ENCODE results near the gene LONRF3. TPM values are rescaled to one million over a fixed set of nuclear protein-coding genes. Genes with fewer than 3 reads are reported as not detected.
A peak's percentile ranks its signal among the peaks of the same experiment; 100 is the strongest.
"Not testable (repeated sequence)": the region's sequence is repeated elsewhere in the genome, so short reads cannot be mapped to it uniquely, and the experiment has no call there.

The LONRF3 gene
- total and polyA plus RNA-seq, 4 donors: 2.8 to 8.4 (median 4.2) TPM

DNA sequence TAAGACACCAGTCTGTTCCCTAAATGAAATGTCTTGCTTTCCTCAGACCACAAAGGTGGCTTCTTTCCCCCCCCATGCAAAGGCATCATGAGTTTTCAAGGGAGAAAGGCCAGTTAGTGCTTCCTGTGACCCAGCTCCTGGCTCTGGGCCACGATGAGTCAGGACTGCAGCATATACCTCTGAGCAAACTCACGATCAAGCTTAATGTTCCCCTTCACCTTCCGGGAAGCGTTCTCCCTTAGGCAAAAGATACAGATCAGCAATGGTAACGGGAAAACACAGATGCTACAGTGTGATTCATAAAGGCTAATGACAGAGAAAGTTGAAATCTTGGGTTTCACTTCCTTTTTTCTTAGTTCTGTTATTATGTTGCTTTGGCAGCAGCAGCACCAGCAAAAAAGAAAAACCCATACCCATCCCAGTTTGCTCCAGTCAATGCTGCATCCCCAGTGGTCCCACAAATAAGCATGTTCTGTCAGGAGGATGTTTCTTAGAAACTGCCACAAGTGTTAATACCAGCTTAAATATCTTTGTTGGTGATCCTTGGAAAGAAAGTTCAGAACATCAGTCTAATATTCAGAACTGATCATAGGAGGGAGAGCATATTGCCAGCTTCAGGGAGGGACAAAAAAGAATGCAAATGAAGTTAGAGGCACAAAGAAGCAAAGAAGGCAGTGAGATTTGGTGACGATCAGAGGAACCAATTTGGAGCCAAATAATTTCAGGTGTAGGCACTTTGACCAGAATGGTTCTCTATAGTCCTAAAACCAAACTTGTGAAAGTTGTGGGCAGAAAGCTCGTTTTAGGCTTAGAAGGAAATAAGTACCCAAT is 41.2 kb downstream of the LONRF3 start:
- H3K4me3 ChIP-seq (ENCODE audit: low read length in 2 of 2): no peak overlapping the region
- intact Hi-C loops (cut with DNase I): no loop called here
- WGBS, 2 donors: 60 to 64% methylated on average over 7 of the region's 7 CpGs
- ATAC-seq (ENCODE audit: low FRiP score) (no peak), DNase-seq (peak; percentile 81 to 82)
- H3K4me1 ChIP-seq (ENCODE audit: control insufficient read depth in 1 of 2, insufficient read depth in 2 of 2, low read length in 2 of 2): no peaks in the 10 kb centered on the region
- H3K27me3 ChIP-seq (ENCODE audit: control insufficient read depth in 1 of 2, insufficient read depth in 2 of 2, low read length in 1 of 2): no peaks in the 10 kb centered on the region
- H3K9me3 ChIP-seq (ENCODE audit: control insufficient read depth, low read length): no peaks in the 10 kb centered on the region
- no peak overlapping the region for H3K27ac ChIP-seq (ENCODE audit: low read depth in 1 of 2, low read length in 2 of 2)
- H3K36me3 ChIP-seq (ENCODE audit: control insufficient read depth in 1 of 2, insufficient read depth in 2 of 2, low read length in 1 of 2): peaks cover 6 to 7% of the 10 kb centered on the region in 2 donors

DNA sequence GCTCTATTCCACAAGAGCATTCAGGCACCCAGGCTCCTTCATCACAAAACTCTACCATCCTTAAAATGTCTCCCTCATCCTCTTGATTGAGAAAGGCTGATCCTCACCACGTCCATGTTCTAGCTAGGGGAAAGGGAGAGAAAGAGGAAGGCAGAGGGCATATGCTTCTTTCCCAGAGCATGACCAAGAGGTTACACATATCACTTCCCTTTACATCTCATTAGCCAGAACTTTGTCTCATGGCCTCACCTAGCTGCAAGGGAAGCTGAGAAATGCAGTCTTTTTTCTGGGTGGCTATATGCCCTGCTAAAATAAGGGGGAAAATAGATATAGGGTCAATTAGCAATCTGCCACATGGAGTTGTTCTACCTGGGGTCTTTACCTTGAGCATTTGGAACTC is 42.7 kb downstream of the LONRF3 start:
- no peaks in the 10 kb centered on the region for H3K9me3 ChIP-seq (ENCODE audit: control insufficient read depth, low read length)
- no peak overlapping the region for H3K4me3 ChIP-seq (ENCODE audit: low read length in 2 of 2)
- no peak for DNase-seq
- peaks cover 2 to 4% of the 10 kb centered on the region in 2 donors for H3K36me3 ChIP-seq (ENCODE audit: control insufficient read depth in 1 of 2, insufficient read depth in 2 of 2, low read length in 1 of 2)
- no peak overlapping the region for H3K27ac ChIP-seq (ENCODE audit: low read depth in 1 of 2, low read length in 2 of 2)
- no peaks in the 10 kb centered on the region for H3K4me1 ChIP-seq (ENCODE audit: control insufficient read depth in 1 of 2, insufficient read depth in 2 of 2, low read length in 2 of 2)
- ATAC-seq (ENCODE audit: low FRiP score): no peak
- no peaks in the 10 kb centered on the region for H3K27me3 ChIP-seq (ENCODE audit: control insufficient read depth in 1 of 2, insufficient read depth in 2 of 2, low read length in 1 of 2)
- 53 to 96% methylated on average over 1 of the region's 1 CpG for WGBS, 2 donors
- intact Hi-C loops (cut with DNase I): no loop called here

DNA sequence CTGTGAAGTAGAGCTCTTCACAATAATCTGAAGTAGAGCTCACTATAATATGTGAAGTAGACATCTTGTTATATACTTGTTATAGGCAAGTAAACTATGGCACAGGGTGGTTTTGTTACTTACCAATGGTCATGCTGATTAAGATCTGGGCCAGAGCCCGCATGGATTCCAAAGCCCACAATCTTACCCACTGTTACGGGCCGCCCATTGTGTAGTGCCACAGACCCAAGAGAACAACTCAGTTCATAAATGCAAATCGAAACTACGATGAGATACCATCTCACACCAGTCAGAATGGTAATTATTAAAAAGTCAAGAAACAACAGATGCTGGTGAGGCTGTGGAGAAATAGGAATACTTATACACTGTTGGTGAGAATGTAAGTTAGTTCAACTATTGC is 51.5 kb downstream of the LONRF3 start:
- no peaks in the 10 kb centered on the region for H3K36me3 ChIP-seq (ENCODE audit: control insufficient read depth in 1 of 2, insufficient read depth in 2 of 2, low read length in 1 of 2)
- intact Hi-C loops (cut with DNase I): no loop called here
- H3K27ac ChIP-seq (ENCODE audit: low read depth in 1 of 2, low read length in 2 of 2): no peak overlapping the region
- no peaks in the 10 kb centered on the region for H3K9me3 ChIP-seq (ENCODE audit: control insufficient read depth, low read length)
- H3K4me3 ChIP-seq (ENCODE audit: low read length in 2 of 2): no peak overlapping the region
- no peaks in the 10 kb centered on the region for H3K27me3 ChIP-seq (ENCODE audit: control insufficient read depth in 1 of 2, insufficient read depth in 2 of 2, low read length in 1 of 2)
- no peak for DNase-seq
- WGBS, 2 donors: 91 to 96% methylated on average over 5 of the region's 5 CpGs
- no peaks in the 10 kb centered on the region for H3K4me1 ChIP-seq (ENCODE audit: control insufficient read depth in 1 of 2, insufficient read depth in 2 of 2, low read length in 2 of 2)
- no peak for ATAC-seq (ENCODE audit: low FRiP score)

DNA sequence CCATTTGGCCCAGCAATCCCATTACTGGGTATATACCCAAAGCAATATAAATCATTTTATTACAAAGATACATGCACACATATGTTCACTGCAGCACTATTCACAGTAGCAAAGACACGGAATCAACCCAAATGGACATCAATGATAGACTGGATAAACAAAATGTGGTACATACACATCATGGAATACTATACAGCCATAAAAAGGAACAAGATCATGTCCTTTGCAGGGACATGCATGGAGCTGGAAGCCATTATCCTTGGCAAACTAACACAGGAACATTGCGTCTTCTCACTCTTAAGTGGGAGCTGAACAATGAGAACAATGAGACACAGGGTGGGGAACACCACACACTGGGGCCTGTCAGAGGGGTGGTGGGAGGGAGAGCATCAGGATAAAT is 51.9 kb downstream of the LONRF3 start:
- WGBS, 2 donors: 91 to 93% methylated on average over 2 of the region's 2 CpGs
- H3K27ac ChIP-seq (ENCODE audit: low read depth in 1 of 2, low read length in 2 of 2); H3K4me3 ChIP-seq (ENCODE audit: low read length in 2 of 2); ATAC-seq (ENCODE audit: low FRiP score); H3K9me3 ChIP-seq (ENCODE audit: control insufficient read depth, low read length); intact Hi-C loops (cut with DNase I); H3K36me3 ChIP-seq (ENCODE audit: control insufficient read depth in 1 of 2, insufficient read depth in 2 of 2, low read length in 1 of 2); H3K27me3 ChIP-seq (ENCODE audit: control insufficient read depth in 1 of 2, insufficient read depth in 2 of 2, low read length in 1 of 2); DNase-seq; H3K4me1 ChIP-seq (ENCODE audit: control insufficient read depth in 1 of 2, insufficient read depth in 2 of 2, low read length in 2 of 2): not testable (repeated sequence)

DNA sequence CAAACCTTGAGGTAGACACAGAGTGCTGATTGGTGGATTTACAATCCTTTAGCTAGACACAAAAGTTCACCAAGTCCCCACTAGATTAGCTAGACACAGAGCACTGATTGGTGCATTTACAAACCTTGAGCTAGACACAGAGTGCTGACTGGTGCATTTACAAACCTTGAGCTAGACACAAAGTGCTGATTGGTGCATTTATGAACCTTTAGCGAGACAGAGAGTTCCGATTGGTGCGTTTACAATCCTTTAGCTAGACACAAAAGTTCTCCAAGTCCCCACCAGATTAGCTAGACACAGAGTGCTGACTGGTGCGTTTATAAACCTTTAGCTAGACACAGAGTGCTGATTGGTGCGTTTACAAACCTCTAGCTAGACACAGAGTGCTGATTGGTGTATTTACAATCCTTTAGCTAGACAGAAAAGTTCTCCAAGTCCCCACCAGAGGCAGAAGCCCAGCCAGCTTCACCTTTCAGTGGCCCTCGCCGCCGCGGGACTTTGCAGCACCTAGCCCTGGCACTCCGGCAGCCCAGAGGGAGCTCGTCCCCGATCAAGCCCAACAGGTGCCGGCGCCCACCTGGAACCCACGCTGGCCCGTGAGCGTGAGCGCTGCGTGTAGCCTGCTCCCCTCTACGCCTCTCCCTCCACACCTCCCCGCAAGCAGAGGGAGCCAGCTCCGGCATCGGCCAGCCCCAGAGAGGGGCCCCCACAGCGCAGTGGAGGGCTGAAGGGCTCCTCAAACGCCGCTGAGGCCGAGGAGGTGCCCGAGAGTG is 53.7 kb downstream of the LONRF3 start:
- H3K4me3 ChIP-seq (ENCODE audit: low read length in 2 of 2); H3K4me1 ChIP-seq (ENCODE audit: control insufficient read depth in 1 of 2, insufficient read depth in 2 of 2, low read length in 2 of 2); H3K27me3 ChIP-seq (ENCODE audit: control insufficient read depth in 1 of 2, insufficient read depth in 2 of 2, low read length in 1 of 2); H3K36me3 ChIP-seq (ENCODE audit: control insufficient read depth in 1 of 2, insufficient read depth in 2 of 2, low read length in 1 of 2); H3K9me3 ChIP-seq (ENCODE audit: control insufficient read depth, low read length); H3K27ac ChIP-seq (ENCODE audit: low read depth in 1 of 2, low read length in 2 of 2); intact Hi-C loops (cut with DNase I): not testable (repeated sequence)
- DNase-seq (peak in 1 of 2 donors; percentile 70), ATAC-seq (ENCODE audit: low FRiP score) (peak; percentile 52)
- WGBS, 2 donors: 91 to 93% methylated on average over 28 of the region's 28 CpGs

DNA sequence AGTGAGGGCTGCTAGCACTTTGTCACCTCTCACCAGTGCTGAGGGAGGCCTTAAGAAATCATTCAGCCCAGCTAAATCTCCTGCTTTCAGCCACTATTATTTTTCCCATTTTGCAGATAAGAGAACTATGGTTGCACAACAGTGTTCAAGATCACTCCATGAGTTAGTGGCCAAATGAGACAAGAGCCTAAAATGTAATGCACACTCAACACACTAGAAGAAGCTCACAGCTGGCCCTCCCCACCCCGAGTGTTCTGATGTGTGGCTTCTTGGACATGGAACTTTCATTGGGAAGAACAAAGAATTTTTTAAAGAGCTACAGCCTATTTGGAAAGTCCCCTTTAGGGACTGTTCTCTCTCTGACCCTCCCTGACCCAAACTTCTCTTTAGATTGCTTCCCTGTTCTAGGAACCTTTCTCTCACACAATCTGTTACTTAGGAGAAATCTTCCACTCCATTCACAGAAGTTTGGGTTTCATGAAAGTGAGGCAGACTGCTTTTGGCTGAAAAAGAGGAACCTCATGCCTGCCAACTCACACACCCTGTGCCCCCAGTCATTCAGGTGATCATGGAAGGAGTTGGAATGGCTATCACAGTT is 54.4 kb downstream of the LONRF3 start:
- no peaks in the 10 kb centered on the region for H3K9me3 ChIP-seq (ENCODE audit: control insufficient read depth, low read length)
- peak; percentile 66 for ATAC-seq (ENCODE audit: low FRiP score)
- no peaks in the 10 kb centered on the region for H3K27me3 ChIP-seq (ENCODE audit: control insufficient read depth in 1 of 2, insufficient read depth in 2 of 2, low read length in 1 of 2)
- no peak overlapping the region for H3K27ac ChIP-seq (ENCODE audit: low read depth in 1 of 2, low read length in 2 of 2)
- DNase-seq: no peak
- no peaks in the 10 kb centered on the region for H3K36me3 ChIP-seq (ENCODE audit: control insufficient read depth in 1 of 2, insufficient read depth in 2 of 2, low read length in 1 of 2)
- WGBS, 2 donors: 64 to 72% methylated on average over 1 of the region's 1 CpG
- H3K4me1 ChIP-seq (ENCODE audit: control insufficient read depth in 1 of 2, insufficient read depth in 2 of 2, low read length in 2 of 2): no peaks in the 10 kb centered on the region
- intact Hi-C loops (cut with DNase I): no loop called here
- H3K4me3 ChIP-seq (ENCODE audit: low read length in 2 of 2): no peak overlapping the region

DNA sequence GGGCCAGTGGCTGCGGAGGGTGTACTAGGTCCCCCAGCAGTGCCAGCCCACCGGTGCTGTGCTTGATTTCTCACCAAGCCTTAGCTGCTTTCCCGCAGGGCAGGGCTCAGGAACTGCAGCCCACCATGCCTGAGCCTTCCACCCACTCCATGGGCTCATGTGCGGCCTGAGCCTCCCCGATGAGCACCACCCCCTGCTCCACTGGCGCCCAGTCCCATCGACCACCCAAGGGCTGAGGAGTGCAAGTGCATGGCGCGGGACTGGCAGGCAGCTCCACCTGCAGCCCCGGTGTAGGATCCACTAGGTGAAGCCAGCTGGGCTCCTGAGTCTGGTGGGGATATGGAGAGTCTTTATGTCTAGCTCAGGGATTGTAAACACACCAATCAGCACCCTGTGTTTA is 55.2 kb downstream of the LONRF3 start:
- ATAC-seq (ENCODE audit: low FRiP score); H3K27me3 ChIP-seq (ENCODE audit: control insufficient read depth in 1 of 2, insufficient read depth in 2 of 2, low read length in 1 of 2); H3K4me1 ChIP-seq (ENCODE audit: control insufficient read depth in 1 of 2, insufficient read depth in 2 of 2, low read length in 2 of 2); H3K36me3 ChIP-seq (ENCODE audit: control insufficient read depth in 1 of 2, insufficient read depth in 2 of 2, low read length in 1 of 2); intact Hi-C loops (cut with DNase I); H3K4me3 ChIP-seq (ENCODE audit: low read length in 2 of 2); H3K9me3 ChIP-seq (ENCODE audit: control insufficient read depth, low read length); H3K27ac ChIP-seq (ENCODE audit: low read depth in 1 of 2, low read length in 2 of 2): not testable (repeated sequence)
- 88 to 95% methylated on average over 10 of the region's 10 CpGs for WGBS, 2 donors
- peak in 1 of 2 donors; percentile 66 for DNase-seq

DNA sequence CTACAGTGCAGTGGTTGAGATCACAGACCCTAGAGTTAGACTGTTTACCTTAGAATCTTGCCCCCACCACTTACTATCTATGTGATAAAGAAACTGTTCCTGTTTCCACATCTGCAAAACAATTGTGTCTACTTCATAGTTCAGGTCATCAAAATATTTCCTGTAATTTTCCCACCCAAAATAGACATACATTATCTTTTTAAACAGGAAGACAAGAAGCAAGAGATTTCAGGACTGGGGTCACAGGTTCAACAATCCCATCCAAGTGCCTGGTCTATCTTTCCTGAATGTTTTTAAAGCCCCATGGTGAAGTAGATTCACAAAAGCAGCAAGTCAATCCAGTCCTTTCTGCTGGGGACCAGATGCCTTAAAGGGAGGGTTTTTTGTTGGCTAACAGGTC is 56.6 kb downstream of the LONRF3 start:
- no peaks in the 10 kb centered on the region for H3K9me3 ChIP-seq (ENCODE audit: control insufficient read depth, low read length)
- ATAC-seq (ENCODE audit: low FRiP score) (no peak), DNase-seq (no peak)
- no peak overlapping the region for H3K4me3 ChIP-seq (ENCODE audit: low read length in 2 of 2)
- no peaks in the 10 kb centered on the region for H3K27me3 ChIP-seq (ENCODE audit: control insufficient read depth in 1 of 2, insufficient read depth in 2 of 2, low read length in 1 of 2)
- no peaks in the 10 kb centered on the region for H3K4me1 ChIP-seq (ENCODE audit: control insufficient read depth in 1 of 2, insufficient read depth in 2 of 2, low read length in 2 of 2)
- no peaks in the 10 kb centered on the region for H3K36me3 ChIP-seq (ENCODE audit: control insufficient read depth in 1 of 2, insufficient read depth in 2 of 2, low read length in 1 of 2)
- no peak overlapping the region for H3K27ac ChIP-seq (ENCODE audit: low read depth in 1 of 2, low read length in 2 of 2)
- intact Hi-C loops (cut with DNase I): no loop called here

Measured in aorta (tissue), 5 donors.